Measurements from ENCODE around the gene ARHGEF16.

Gene ARHGEF16

DNA sequence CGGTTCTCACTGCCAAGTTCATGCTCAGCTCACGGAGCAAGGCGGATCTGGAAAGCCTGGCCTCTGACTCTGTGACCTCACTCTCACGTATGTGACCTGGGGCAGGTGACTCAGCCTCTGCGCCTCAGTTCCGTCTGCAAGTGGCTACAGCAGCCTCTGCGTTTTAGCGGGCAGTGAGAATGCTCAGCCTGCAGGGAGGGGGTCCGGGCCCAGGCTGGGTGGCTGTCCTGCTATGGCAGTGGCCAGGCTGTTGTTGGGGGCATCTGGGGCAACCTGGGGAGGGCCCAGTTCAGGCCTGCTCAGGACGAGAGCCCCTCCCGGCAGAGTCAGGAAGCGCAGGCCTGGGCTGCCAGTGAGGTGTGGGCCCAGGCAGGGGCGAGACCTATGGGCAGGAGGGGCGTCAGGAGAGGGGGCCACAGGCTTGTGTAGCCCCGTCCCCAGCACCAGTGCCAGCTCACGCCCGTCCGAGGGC lies 27.9 kb downstream of the ARHGEF16 start:
- DNase-seq (ENCODE audit: low spot score) = no peak

DNA sequence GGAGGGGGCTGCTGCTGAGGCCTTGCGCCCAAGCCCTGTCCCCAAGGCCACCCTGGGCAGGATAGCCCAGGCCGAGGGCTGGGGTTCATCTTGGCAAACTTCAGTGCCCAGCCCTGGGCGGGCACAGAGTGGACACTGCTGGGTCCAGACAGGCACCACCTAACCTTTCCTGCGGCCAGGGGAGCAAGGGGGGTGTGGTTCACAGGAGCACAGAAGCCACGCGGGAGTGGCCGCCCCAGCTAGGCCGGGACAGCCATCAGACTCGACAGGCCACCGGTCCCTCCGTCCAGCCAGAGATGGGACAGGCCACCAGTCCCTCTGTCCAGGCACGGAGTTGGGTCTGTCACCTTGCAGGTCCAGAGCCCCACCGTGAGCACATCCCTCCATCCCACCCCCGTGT lies 28.9 kb downstream of the ARHGEF16 start:
- no peak for DNase-seq (ENCODE audit: low spot score)

DNA sequence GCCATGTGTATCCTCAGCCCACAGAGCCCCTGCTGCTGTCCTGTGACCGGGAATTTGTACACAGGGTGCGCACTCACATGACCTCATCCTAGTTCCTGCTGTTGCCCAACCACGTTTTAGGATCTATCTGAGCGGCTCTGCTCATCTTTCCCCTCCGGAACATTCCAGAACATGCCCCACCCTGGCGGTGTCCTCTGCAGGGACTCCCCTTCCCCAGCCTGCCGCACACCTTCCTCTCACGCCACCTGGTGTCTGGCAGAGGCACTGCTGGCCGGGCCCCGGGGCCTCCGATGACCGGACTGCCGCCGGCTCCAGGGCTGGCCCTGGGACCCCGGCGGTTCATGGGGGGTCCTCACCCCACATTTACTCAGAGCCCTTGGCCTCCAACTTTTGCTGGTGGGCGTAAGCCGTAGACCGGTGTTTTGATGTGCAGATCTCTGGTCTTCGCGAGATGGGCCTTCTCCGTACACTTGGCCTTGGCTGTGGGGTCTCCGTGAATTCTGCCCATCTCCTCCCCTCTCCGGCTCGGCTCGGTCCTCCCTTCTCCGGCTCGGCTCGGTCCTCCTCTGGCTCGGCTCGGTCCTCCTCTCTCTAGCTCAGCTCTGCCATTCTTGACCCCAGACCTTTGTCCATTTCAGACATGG lies 29.5 kb downstream of the ARHGEF16 start:
- DNase-seq (ENCODE audit: low spot score) = no peak

DNA sequence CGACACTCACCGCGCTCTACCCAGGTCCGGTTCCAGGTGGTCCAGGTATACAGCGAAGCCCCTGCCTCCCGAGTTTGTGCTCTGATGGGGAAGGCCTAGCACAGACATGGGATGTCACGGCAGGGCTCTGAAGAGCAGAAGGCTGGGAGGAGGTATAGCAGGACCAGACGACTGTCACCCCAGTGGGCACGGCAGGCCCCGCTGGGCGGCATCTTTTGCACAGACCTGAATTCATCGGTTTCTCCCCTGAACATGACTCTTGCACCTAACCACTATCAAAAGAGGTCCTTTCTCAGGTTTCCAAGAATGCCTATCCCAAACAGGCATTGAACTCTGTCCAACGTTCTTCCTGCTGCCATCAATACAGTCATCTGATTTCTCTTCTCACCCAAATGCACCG lies 30.6 kb downstream of the ARHGEF16 start:
- DNase-seq (ENCODE audit: low spot score) = no peak

DNA sequence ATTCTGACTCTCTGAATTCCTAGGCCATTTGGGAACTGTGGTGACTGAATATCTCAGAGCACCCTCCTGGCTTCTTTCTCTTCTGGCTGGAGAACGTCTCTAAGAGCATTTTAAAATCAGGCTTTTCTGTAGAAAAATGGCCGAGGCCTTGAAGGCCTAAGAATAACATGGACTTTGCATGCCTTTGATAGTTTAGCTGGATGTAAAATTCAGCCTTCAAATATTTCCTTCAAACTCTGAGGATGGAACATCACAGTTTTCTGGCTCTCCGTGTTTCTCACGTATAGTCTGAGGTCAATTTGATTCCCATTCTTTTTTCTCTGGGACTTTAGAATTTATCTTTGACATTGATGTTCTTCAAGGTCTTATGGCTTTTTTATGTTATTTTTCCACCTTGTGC lies 34.0 kb downstream of the ARHGEF16 start:
- DNase-seq (ENCODE audit: low spot score) = no peak

DNA sequence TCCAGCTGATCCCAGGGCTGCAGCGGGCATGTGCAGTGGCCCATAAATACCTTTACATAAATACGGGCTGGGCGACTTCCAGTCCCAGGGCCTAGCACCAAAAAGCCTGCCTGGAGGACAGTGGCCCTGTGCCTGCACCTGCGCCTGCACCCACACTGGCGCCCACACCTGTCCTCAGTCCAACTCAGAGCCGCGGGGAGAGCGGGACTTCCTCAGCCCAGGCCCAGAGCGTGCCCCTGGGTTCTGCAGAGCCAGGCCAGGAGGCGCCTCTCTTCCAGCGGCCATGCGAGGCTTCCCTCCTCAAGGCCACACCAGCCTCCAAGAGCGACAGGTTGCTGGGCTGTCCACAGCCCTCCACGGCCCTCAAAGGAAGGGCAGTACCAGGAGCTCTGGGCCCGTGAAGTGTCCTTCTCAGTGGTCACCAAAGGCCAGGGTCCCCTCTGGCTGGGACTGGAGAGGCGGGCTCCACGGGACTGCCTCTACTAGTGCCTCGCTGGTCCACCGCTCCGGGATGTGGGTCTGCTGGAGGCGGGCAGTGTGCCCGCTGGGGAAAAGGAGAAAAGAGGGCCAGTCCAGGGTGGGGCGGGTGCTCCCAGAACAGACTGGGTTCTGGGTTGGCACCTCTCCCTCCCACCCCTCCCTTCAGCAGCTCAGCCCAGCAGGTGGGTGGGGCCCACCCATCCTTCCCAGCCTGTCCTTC lies 35.7 kb downstream of the ARHGEF16 start:
- DNase-seq (ENCODE audit: low spot score) = no peak

DNA sequence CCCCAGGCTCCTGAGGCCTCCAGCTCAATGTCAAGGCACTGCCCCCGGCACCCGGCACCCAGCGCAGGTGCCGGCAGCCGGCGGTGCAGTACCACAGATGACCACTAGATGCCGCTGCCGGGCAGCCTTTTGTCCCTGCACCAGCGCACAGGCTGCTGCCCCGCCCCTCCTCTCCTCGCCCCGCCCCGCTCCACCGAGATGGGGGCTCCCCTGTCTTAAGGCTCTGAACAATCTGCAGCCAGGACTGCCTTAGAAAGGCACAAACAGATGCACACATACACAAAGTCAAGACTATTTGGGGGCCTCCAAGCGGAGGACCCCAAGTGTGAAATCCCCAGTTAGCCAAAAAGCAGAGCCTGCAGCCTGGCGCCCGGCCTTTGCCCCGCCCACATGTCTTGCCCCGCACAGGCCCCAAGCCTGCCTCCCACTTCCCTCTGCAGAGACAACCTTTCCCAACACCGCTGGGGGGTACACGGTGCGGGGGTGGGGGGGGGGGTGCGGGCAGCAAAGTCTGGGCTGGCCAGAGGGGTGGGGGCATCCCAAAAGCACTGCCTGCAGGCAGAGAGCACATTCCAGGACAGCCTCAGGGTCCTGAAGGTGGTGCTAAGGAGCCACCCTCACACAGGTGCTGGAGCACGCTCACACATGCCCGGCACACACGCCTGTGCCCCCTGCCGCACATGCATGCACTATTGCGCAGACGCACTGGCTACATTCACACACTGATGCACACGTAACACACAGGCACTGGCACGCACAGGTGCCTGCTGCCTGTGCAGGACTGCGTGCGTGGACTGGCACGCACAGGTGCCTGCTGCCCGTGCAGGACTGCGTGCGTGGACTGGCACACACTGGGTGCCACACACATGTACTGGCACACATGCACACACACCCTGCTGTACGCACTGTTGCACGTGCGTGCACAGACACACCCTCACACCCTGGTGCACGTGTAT lies 37.1 kb downstream of the ARHGEF16 start:
- peak; percentile 47 for DNase-seq (ENCODE audit: low spot score)

DNA sequence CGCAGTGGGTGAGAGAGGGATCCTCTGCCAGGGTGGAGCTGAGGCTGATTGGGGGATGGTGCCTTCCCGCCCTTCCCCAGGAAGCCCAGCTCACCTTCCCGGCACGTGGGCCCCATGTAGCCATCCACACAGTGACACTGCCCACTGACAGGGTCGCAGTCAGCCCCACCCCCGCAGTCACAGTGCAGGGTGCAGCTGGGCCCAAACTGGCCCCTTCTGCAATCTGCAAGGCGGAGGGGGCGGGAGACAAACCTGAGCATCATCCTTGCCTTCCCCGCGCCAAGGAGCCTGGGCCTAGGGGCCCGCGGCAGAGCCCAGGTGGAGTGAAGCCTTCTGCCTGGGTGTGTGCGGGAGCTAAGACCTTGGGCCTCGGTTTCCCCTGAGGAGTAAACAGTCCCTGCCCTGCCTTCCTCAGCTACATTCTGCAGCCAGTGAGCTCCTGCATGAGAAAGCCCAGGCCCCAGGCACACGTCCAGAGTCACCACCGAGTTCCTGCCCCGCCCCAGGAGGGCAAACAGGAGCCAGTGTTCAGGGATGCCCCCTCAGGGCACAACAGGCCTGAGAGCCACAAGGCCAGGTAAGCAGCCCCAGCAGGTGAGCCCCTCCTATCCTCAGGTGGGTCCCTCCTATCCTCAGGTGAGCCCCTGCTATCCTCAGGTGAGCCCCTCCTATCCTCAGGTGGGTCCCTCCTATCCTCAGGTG lies 38.2 kb downstream of the ARHGEF16 start:
- no peak for DNase-seq (ENCODE audit: low spot score)

DNA sequence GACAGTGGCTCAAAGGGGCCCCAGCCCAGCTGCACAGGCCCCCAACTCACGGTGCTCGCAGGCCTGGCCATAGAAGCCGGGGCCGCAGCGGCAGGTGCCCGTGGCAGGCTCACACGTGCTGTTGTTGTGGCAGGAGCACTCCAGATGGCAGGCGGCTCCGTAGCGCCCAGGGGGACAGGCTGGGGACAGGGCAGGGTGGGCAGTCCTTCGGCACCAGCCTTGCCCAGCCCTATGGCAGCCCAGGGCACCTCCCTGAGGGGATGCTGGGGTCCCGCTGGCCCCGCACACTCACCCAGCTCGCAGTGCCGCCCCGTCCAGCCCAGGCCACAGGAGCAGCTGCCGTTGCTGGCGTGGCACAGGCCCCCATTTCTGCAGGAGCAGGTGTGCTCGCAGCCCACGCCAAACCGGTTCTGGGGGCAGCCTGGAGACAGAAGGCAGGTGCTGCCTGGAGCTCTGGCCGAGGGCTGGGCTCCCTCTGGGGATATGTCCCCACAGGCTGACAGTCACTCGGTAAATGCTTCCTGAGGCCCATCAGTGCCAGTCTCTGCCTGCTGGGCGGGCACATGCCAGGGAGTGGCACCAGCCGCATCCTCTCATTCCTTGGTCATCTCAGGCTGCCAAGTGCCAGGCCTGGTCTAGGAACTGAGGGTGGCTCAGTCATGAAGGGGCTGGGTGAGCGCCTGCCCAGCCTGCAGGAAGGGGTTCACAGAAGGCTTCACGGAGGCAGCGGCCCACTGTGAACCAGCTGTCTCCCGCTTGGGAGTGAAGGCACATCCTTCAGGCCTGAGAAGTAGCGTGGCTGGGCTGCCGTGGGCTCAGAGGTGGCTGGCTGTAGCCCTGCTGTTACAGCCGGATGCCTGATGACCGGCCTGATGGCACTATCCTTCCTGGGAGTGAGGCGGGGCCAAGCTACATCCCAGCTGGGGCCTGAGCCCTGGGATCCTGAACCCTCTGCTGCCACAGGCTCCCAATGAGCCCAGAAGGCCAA lies 40.1 kb downstream of the ARHGEF16 start:
- no peak for DNase-seq (ENCODE audit: low spot score)

DNA sequence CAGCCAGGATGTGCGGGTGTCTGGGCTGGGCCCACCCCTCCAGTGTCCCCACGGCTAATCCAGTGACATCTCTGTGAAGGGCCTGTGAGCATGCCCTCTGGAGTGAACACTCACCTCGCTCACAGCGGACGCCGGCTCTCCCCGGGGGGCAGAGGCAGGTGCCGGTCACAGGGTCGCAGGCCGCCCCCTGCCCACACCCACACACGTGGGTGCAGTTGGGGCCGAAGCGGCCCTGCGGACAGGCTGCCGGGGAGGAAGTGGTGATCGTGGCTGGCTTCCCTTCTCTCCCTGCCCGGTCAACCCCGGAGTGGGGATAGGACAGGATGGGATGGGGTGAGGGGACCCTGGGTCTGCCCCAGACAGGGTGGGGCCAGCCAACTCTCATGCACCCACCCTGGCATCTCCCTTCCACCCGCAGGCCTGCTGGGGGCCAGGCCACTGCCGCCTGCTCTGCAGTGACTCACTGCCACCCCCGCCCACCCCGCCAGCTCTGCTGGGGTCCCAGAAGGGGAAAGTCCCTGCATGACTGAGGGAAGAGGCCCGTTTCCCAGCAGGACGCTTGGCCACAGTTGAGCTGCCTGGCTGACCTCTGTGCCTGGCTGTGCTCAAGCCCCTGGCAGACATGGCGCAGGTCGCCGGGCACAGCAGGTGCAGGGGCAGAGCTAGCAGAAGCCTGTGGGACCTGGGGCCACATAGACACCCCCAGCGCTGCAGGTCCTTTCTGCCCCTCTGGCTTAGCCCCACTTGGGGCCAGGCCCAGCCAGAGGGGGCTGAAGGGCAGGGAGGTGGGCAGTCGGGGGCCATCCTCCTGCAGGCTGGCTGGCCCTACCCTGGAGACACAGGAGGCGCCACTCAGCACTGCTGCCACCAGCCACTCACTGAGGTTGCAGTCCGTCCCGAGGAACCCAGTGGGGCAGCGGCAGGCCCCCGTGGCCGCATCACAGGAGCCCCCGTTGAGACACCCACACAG lies 41.6 kb downstream of the ARHGEF16 start:
- no peak for DNase-seq (ENCODE audit: low spot score)

DNA sequence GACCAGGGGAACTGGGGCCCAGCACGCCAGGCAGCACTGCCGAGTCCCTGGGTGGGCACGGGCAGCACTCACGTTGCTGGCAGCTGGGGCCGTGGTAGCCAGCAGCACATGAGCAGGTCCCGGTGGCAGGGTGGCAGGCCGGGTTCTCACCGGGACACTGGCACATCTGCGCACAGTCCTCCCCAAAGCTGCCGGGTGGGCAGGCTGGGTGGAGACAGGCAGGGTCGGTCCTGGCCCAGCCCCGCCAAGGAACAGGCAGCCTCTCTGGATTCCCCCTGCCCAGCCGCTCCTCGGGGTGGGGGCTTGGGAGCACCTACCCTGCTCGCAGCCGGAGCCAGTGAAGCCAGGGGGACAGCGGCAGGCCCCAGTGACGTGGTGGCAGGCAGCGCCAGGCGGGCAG lies 42.5 kb downstream of the ARHGEF16 start:
- DNase-seq (ENCODE audit: low spot score) = no peak

DNA sequence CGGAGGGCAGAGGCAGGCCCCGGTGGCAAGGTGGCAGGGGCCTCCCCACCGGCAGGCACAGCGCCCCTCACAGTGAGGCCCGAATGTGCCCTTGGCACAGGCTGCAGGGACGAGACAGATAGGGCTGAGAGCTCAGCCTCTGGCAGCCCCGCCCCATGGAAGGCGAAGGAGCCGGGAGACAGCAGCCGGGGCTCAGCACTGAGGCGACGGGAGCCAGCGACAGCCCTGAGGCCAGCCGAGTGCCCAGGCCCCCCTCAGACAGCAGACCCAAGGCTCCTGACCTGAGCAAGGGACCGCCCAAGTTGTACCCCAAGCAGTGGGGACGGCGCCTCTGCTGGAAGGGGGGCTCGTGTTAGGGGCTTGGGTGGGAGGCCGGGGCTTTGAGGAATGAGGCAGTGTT lies 43.1 kb downstream of the ARHGEF16 start:
- DNase-seq (ENCODE audit: low spot score) = no peak

DNA sequence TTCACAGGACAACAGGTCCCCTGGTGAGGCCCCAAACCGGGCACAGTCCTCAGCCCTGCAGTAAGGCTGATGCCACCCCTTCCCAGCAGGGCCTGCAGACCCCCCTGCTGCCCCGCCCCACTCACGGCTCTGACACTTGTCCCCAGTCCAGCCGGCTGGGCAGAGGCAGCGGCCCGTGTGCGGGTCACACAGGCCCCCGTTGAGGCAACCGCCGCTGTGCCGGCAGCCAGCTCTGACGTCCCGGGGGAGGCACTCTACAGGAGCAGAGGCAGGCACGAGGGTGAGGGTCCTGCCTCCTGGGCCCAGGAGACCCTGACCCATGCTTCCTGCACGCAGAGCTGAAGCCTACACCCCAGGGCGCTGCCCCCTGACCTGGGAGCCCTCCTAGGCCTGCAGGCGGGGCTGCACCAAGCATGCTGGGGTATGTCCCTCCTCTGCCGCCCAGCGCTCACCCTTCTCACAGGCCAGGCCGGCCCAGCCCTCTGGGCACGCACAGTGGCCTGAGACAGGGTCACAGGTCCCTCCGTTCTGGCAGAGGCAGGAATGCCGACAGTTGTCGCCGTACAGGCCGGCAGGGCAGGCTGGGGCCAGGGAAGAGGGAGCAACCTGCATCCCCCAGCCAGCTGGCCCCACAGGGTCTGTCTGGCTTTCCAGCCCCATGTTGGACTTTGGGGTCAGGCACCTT lies 43.9 kb downstream of the ARHGEF16 start:
- DNase-seq (ENCODE audit: low spot score) = no peak

DNA sequence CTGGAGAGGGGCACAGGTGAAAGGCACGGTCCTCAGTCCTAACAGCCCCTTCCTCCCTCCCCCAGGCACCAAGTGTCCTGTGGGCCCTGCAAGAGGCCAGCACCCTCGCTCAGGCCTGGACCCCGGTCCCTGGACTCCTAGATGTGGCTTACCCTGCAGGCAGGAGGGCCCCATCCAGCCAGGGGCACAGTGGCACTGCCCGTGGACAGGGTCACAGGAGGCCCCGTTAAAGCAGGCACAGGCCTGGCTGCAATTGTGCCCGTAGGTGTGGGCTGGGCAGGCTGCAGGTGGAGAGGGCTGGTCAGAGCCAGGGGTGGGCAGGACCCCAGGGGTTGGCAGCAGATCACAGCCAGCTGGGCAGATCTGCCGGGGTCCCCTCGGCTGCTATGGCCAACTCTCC lies 44.5 kb downstream of the ARHGEF16 start:
- DNase-seq (ENCODE audit: low spot score) = no peak

DNA sequence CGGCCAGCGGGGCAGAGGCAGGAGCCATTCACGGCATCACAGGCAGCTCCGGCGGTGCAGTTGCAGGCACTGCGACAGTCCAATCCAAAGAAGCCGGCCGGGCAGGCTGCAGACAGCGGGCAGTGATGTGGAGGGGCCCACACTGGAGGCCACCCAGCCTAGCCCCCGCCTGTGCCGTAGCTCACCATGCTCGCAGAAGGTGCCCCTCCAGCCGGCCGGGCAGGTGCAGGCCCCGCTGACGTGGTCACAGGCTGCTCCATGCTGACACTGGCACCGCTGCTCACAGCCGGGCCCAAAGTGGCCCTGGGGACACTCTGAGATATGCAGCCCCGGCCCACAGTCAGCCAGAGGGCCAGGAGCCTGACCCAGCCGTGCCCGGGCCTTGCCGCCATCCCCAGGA lies 45.1 kb downstream of the ARHGEF16 start:
- DNase-seq (ENCODE audit: low spot score) = no peak

DNA sequence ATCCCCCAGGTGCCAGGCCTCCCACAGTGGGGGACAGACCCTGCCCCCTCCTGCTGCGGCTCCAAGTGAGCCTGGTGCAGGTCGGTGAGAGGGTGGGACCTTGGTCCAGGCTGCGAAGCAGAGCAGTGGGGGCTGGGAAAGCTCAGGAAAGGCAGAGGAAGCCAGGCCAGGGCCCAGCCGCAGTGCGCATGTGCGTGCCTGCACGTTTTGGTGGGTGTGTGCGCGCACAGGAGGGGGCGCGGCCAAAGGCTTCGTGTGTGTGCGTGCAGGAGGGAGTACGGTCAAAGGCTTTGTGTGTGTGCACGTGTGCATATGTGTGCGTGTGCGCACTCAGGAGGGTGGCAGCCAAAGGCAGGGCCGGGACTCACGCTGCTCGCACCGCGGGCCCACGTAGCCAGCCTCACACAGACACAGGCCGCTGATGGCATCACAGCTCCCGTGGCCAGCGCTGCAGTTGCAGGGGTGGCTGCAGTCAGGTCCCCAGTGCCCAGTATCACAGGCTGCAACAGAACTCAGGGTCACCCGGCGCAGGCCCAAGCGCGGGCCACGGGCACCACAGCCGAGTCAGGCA lies 45.9 kb downstream of the ARHGEF16 start:
- DNase-seq (ENCODE audit: low spot score) = no peak

DNA sequence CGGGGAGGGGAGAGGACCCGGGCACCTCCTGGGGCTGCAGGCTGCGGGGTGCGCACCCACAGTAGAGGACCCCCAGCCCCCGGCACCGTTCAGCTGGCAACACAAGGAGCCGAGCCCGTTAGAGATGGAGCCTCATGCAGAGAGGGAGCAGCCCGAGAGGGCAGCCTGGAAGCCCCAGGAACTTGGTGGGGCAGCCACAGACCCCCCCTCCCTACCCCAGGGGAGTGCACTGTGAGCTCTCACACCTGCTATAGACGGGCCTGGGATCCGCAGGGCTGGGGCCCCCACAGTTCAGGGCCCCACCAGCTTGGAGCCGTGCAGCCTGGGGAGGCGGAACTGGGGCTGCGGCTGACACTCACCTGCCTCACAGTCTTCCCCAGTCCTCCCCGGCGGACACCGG lies 47.0 kb downstream of the ARHGEF16 start:
- DNase-seq (ENCODE audit: low spot score) = no peak

DNA sequence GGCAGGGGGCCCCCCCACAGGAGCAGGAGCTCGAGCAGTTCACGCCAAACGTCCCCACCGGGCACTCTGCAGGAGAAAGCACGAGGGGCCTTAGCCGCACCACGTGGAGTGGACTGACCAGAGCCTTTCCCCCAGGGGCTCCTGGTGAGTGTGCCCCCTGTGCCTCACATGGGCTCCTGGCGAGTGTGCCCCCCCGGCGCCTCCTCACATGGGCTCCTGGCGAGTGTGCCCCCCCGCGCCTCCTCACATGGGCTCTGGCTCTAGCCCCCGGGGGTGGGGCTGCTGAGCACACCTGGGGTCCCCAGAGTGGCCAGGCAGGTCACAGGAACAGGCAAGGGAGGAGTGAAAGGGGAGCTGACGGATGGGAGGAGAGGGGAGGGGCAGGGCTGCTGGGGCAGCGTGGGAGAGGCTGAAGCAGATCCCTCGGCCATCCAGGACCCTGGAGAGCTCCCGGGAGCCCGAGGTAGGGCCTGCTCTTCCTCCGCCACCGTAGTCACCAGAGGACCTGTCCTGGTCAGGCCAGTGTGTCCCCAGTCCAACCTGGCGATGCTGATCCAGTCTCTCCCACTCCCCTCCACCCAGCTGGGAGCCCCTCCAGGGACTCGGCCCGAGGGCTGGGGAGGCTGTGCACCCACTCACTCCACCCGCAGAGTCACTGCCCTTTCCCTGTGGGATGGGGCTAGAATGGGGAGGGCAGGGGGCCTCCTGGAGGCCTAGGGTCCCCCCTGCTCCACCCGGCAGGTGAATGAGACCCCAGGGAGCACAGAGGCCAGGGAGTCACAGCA lies 47.6 kb downstream of the ARHGEF16 start:
- peak; percentile 26 for DNase-seq (ENCODE audit: low spot score)
